ENCODE results near the gene FHOD3.
"Not testable (repeated sequence)": the region's sequence is repeated elsewhere in the genome, so short reads cannot be mapped to it uniquely, and the experiment has no call there.

FHOD3 gene

GRCh38 chr18:36680042-36680441, 382.5 kb downstream of the FHOD3 start:
- DNase-seq, result no peak

- no peak for DNase-seq
Measured at GRCh38 chr18:36685580-36685979, 388.1 kb downstream of the FHOD3 start.

GRCh38 chr18:36688020-36688965, 390.8 kb downstream of the FHOD3 start:
- DNase-seq, result peak; percentile 4

GRCh38 chr18:36692371-36692770, 394.9 kb downstream of the FHOD3 start:
- no peak for DNase-seq

GRCh38 chr18:36692921-36693332, 395.4 kb downstream of the FHOD3 start:
- no peak for DNase-seq

GRCh38 chr18:36693931-36694620, 396.6 kb downstream of the FHOD3 start:
- no peak for DNase-seq

GRCh38 chr18:36695806-36696205, 398.3 kb downstream of the FHOD3 start:
- DNase-seq, result no peak

GRCh38 chr18:36697905-36698304, 400.4 kb downstream of the FHOD3 start:
- DNase-seq, result no peak

- DNase-seq, result no peak
Measured at GRCh38 chr18:36700955-36701354, 403.4 kb downstream of the FHOD3 start.

- no peak for DNase-seq
Measured at GRCh38 chr18:36702401-36703013, 405.0 kb downstream of the FHOD3 start.

GRCh38 chr18:36704156-36704555, 406.6 kb downstream of the FHOD3 start:
- DNase-seq, result no peak

GRCh38 chr18:36706134-36706881, 408.8 kb downstream of the FHOD3 start:
- DNase-seq, result no peak

- no peak for DNase-seq
Measured at GRCh38 chr18:36708366-36708765, 410.9 kb downstream of the FHOD3 start.

GRCh38 chr18:36709315-36709714, 411.8 kb downstream of the FHOD3 start:
- no peak for DNase-seq

- DNase-seq, result no peak
Measured at GRCh38 chr18:36711014-36711725, 413.7 kb downstream of the FHOD3 start.

GRCh38 chr18:36711813-36712444, 414.4 kb downstream of the FHOD3 start:
- DNase-seq, result no peak

GRCh38 chr18:36714476-36714875, 417.0 kb downstream of the FHOD3 start:
- DNase-seq, result no peak

GRCh38 chr18:36717422-36718110, 420.1 kb downstream of the FHOD3 start:
- DNase-seq, result no peak

GRCh38 chr18:36718705-36719328, 421.3 kb downstream of the FHOD3 start:
- no peak for DNase-seq

- no peak for DNase-seq
Measured at GRCh38 chr18:36719630-36720029, 422.1 kb downstream of the FHOD3 start.

- not testable (repeated sequence) for DNase-seq
Measured at GRCh38 chr18:36721351-36721750, 423.8 kb downstream of the FHOD3 start.

All from NCI-H1694 treated with DMSO at 0.1 percent for 48 hours (cell line).